T-cell (primary cell): ENCODE results near the gene CCDC38. TPM values are rescaled to one million over a fixed set of nuclear protein-coding genes. Genes with fewer than 3 reads are reported as not detected.

Source experiments
- ATAC-seq, 4 experiments: fragments of 200-7000 bp in 3 of 4; fragments of 150-1000 bp in 1 of 4; cut with Tn5 transposase; replicated peaks in 1 of 4; 1 replicate in 3 of 4; 2 replicates in 1 of 4; pipeline ENCODE4 v1.10.0; 2021; ENCODE audit warnings: moderate library complexity in 3 of 4, mild to moderate bottlenecking in 2 of 4, moderate number of reproducible peaks in 1 of 4
- CTCF ChIA-PET, 2 donors: fragments of 300-600 bp; sonication (Branson Sonifier 250); formaldehyde crosslinking; loops; one replicate each; lab custom pipeline; 2022; ENCODE audit warnings: antibody characterized with exemption in 2 of 2; lab: Charles Lee
- POLR2A ChIA-PET, 2 donors: fragments of 300-600 bp; sonication (Branson Sonifier 250); formaldehyde crosslinking; loops; one replicate each; lab custom pipeline; 2022; ENCODE audit warnings: antibody characterized with exemption in 2 of 2; lab: Charles Lee
- DNase-seq, 35 experiments: peaks; one replicate each; pipeline versions ENCODE4 v3.0.0 to v3.0.0-alpha.2; 2013 to 2023
- H3K27ac ChIP-seq: one replicate; pipeline ENCODE4 v1.5.1; 2013; ENCODE audit warnings: low read length
- H3K27me3 ChIP-seq, 2 experiments: replicated peaks in 1 of 2; 1 replicate in 1 of 2; 2 replicates in 1 of 2; pipeline versions ENCODE4 v1.6.1 to v1.7.0; 2013; ENCODE audit warnings: low read length in 1 of 2, mixed read lengths in 1 of 2; ENCODE audit not compliant: control insufficient read depth in 2 of 2, insufficient read depth in 2 of 2; ENCODE audit errors: extremely low read depth in 1 of 2
- H3K36me3 ChIP-seq, 2 donors: 1 replicate in 1 of 2; 2 replicates in 1 of 2; pipeline versions ENCODE4 v1.6.1 to v1.7.0; 2013; ENCODE audit warnings: low read length in 1 of 2; ENCODE audit not compliant: control insufficient read depth in 2 of 2, insufficient read depth in 1 of 2; ENCODE audit errors: extremely low read depth in 1 of 2
- H3K4me1 ChIP-seq, 2 experiments: 1 replicate in 1 of 2; 2 replicates in 1 of 2; pipeline versions ENCODE4 v1.6.1 to v1.7.0; 2013; ENCODE audit warnings: low read length in 2 of 2, mixed read lengths in 1 of 2; ENCODE audit not compliant: insufficient read depth in 2 of 2, control insufficient read depth in 1 of 2; ENCODE audit errors: extremely low read depth in 1 of 2
- H3K4me3 ChIP-seq, 2 donors: 1 replicate in 1 of 2; 2 replicates in 1 of 2; pipeline versions ENCODE4 v1.5.1 to v1.7.0; 2013; ENCODE audit warnings: mild to moderate bottlenecking in 2 of 2, low read length in 1 of 2, moderate library complexity in 1 of 2; ENCODE audit not compliant: control insufficient read depth in 1 of 2; ENCODE audit errors: extremely low read depth in 1 of 2
- H3K9me3 ChIP-seq: 2 replicates; pipeline ENCODE4 v1.7.0; 2013
- H3K27ac Mint-ChIP-seq, 2 donors: one replicate each; pipeline ENCODE4 v1.8.0; 2020 to 2021; ENCODE audit warnings: mild to moderate bottlenecking in 2 of 2, mixed read lengths in 2 of 2
- H3K27me3 Mint-ChIP-seq, 2 donors: one replicate each; pipeline ENCODE4 v1.8.0; 2021 to 2022; ENCODE audit warnings: mixed read lengths in 2 of 2
- H3K36me3 Mint-ChIP-seq: one replicate; pipeline ENCODE4 v1.8.0; 2021; ENCODE audit warnings: mixed read lengths
- H3K4me1 Mint-ChIP-seq, 3 donors: one replicate each; pipeline ENCODE4 v1.8.0; 2020 to 2022; ENCODE audit warnings: mixed read lengths in 3 of 3, mild to moderate bottlenecking in 1 of 3
- H3K4me3 Mint-ChIP-seq, 3 donors: one replicate each; pipeline ENCODE4 v1.8.0; 2020 to 2022; ENCODE audit warnings: mild to moderate bottlenecking in 3 of 3, mixed read lengths in 3 of 3, moderate library complexity in 3 of 3
- H3K9me3 Mint-ChIP-seq, 3 donors: one replicate each; pipeline ENCODE4 v1.8.0; 2020 to 2022; ENCODE audit warnings: mixed read lengths in 3 of 3
- WGBS: methylation state at CpG from one replicate; pipeline ENCODE4 v1.1.5; 2013; ENCODE audit warnings: missing lambda C conversion rate; ENCODE audit not compliant: insufficient coverage; 5-methylcytosine and 5-hydroxymethylcytosine counted together
- total RNA-seq, 35 experiments: library from RNA in 6 of 35; stranded (reverse) in 6 of 35; fragments of 120-200 nt in 1 of 35; gene quantifications; one replicate each; pipeline versions ENCODE4 v1.2.1 to v1.2.4 and lab custom pipeline; 2013 to 2026

Gene CCDC38
- total RNA-seq, 5 donors from 2014 or later (not counting 1 experiment from before 2014, with no cell fraction given) = 0.14 to 1.4 (median 0.49) TPM; not detected in 2

GRCh38 chr12:95956557-95957145 is 14.2 kb upstream of the CCDC38 start:
- Histone ChIP-seq H3K36me3 (no peaks in the 10 kb centered on the region), H3K4me1 (no peaks in the 10 kb centered on the region), H3K9me3 (no peaks in the 10 kb centered on the region), H3K4me3 (no peak overlapping the region), H3K27me3 (no peaks in the 10 kb centered on the region), H3K27ac (no peak overlapping the region)
- 92% methylated on average over 25 of the region's 27 CpGs for WGBS
- DNase-seq = no peak
- no peaks in the 10 kb centered on the region for H3K4me1 Mint-ChIP-seq
- ChIA-PET POLR2A (no interaction called here), CTCF (no interaction called here)
- H3K36me3 Mint-ChIP-seq = no peaks in the 10 kb centered on the region
- H3K4me3 Mint-ChIP-seq = no peak overlapping the region
- no peaks in the 10 kb centered on the region for H3K9me3 Mint-ChIP-seq
- no peak overlapping the region for H3K27ac Mint-ChIP-seq
- H3K27me3 Mint-ChIP-seq = peaks cover 0 to 2% of the 10 kb centered on the region in 2 donors
- no peak for ATAC-seq

- Mint-ChIP-seq H3K4me3 (no peak overlapping the region), H3K27ac (no peak overlapping the region), H3K27me3 (peaks cover 0 to 9% of the 10 kb centered on the region in 2 donors), H3K4me1 (no peaks in the 10 kb centered on the region), H3K9me3 (peaks cover 0 to 4% (median 0%) of the 10 kb centered on the region in 3 donors), H3K36me3 (no peaks in the 10 kb centered on the region)
- ATAC-seq = no peak
- CTCF ChIA-PET = interaction anchor here in 1 of 2 donors (0.9 kb wide), 2 partner anchors 14 to 36 kb away, joined by 3 to 7 read pairs; no protein-coding TSS in a partner anchor
- Histone ChIP-seq H3K27ac (no peak overlapping the region), H3K9me3 (no peaks in the 10 kb centered on the region), H3K27me3 (no peaks in the 10 kb centered on the region), H3K4me1 (no peaks in the 10 kb centered on the region), H3K4me3 (no peak overlapping the region), H3K36me3 (no peaks in the 10 kb centered on the region)
- POLR2A ChIA-PET = interaction anchor here in 1 of 2 donors (0.6 kb wide), 1 partner anchor 38 kb away, joined by 5 read pairs; no protein-coding TSS in a partner anchor
- no peak for DNase-seq
- 67% methylated on average over 2 of the region's 7 CpGs for WGBS
These were observed 13.2 kb upstream of the CCDC38 start for GRCh38 chr12:95955549-95956159.

DNA sequence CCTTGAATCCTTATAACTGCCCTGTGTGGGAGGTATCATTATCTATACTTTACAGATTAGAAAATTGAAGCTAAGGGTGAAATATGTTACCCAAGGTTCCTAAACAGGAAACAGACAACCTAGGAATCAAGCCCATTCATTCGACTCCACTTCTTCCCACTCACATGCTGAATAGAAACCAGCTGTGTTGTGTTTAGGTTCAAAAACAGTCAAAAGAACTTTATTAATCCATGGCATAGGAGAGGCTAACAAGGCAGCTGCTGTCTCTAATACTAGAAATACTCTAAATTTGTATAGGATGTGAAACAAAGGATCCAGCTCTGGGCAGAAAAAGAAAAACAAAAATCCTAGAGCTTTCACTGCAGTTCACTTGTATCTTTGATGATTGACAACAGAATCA is 10.6 kb upstream of the CCDC38 start:
- no peak overlapping the region for H3K4me3 ChIP-seq
- CTCF ChIA-PET = interaction anchor here (1.2 to 1.4 kb wide), 2 partner anchors 9 to 10 kb away, joined by 3 to 5 read pairs; partner anchors contain the start of genes AMDHD1 (in 1 of the 2) and CCDC38 (in 1 of the 2)
- DNase-seq (no peak), ATAC-seq (no peak)
- WGBS = no CpG with 5 or more reads among the region's 1 CpG
- H3K27ac ChIP-seq = no peak overlapping the region
- H3K4me1 Mint-ChIP-seq = no peaks in the 10 kb centered on the region
- no peaks in the 10 kb centered on the region for H3K36me3 ChIP-seq
- H3K9me3 Mint-ChIP-seq = peaks cover 0 to 4% (median 0%) of the 10 kb centered on the region in 3 donors
- H3K27me3 Mint-ChIP-seq = peaks cover 0 to 9% of the 10 kb centered on the region in 2 donors
- no peaks in the 10 kb centered on the region for H3K4me1 ChIP-seq
- H3K27me3 ChIP-seq = no peaks in the 10 kb centered on the region
- no peak overlapping the region for H3K27ac Mint-ChIP-seq
- POLR2A ChIA-PET = no interaction called here
- no peak overlapping the region for H3K4me3 Mint-ChIP-seq
- H3K36me3 Mint-ChIP-seq = no peaks in the 10 kb centered on the region
- H3K9me3 ChIP-seq = no peaks in the 10 kb centered on the region

- Mint-ChIP-seq H3K9me3 (peaks cover 0 to 4% (median 0%) of the 10 kb centered on the region in 3 donors), H3K4me3 (no peak overlapping the region), H3K4me1 (no peaks in the 10 kb centered on the region), H3K27me3 (peaks cover 0 to 9% of the 10 kb centered on the region in 2 donors), H3K36me3 (no peaks in the 10 kb centered on the region), H3K27ac (no peak overlapping the region)
- ATAC-seq (no peak), DNase-seq (no peak)
- ChIA-PET POLR2A (no interaction called here), CTCF (interaction anchor here (0.6 to 1.4 kb wide), 3 partner anchors 9 to 898 kb away, joined by 4 to 5 read pairs (median 5); partner anchors contain the start of genes CCDC38 (in 2 of the 2) and AMDHD1 (in 1 of the 2))
- H3K27ac ChIP-seq = no peak overlapping the region
- no peak overlapping the region for H3K4me3 ChIP-seq
- H3K9me3 ChIP-seq = no peaks in the 10 kb centered on the region
- H3K4me1 ChIP-seq = no peaks in the 10 kb centered on the region
- H3K27me3 ChIP-seq = no peaks in the 10 kb centered on the region
- no peaks in the 10 kb centered on the region for H3K36me3 ChIP-seq
These were observed 9.1 kb upstream of the CCDC38 start for GRCh38 chr12:95951515-95951914.

GRCh38 chr12:95949477-95950206 is 7.2 kb upstream of the CCDC38 start:
- ChIA-PET CTCF (interaction anchor here in 1 of 2 donors (0.7 kb wide), 1 partner anchor 49 kb away, joined by 3 read pairs; no protein-coding TSS in a partner anchor), POLR2A (no interaction called here)
- no peaks in the 10 kb centered on the region for H3K9me3 ChIP-seq
- no peaks in the 10 kb centered on the region for H3K4me1 Mint-ChIP-seq
- no peaks in the 10 kb centered on the region for H3K36me3 Mint-ChIP-seq
- no peak overlapping the region for H3K4me3 Mint-ChIP-seq
- no peaks in the 10 kb centered on the region for H3K36me3 ChIP-seq
- H3K27me3 Mint-ChIP-seq = peaks cover 0 to 9% of the 10 kb centered on the region in 2 donors
- no peak overlapping the region for H3K27ac Mint-ChIP-seq
- no CpG with 5 or more reads among the region's 4 CpGs for WGBS
- H3K27ac ChIP-seq = no peak overlapping the region
- H3K4me1 ChIP-seq = no peaks in the 10 kb centered on the region
- DNase-seq (no peak), ATAC-seq (no peak)
- H3K4me3 ChIP-seq = no peak overlapping the region
- H3K27me3 ChIP-seq = no peaks in the 10 kb centered on the region
- H3K9me3 Mint-ChIP-seq = peaks cover 0 to 4% (median 0%) of the 10 kb centered on the region in 3 donors

- no peak for ATAC-seq
- WGBS = 87% methylated on average over 3 of the region's 10 CpGs
- Histone ChIP-seq H3K27me3 (no peaks in the 10 kb centered on the region), H3K27ac (no peak overlapping the region), H3K4me3 (no peak overlapping the region), H3K4me1 (peaks cover 0 to 15% of the 10 kb centered on the region in 2 experiments), H3K9me3 (no peaks in the 10 kb centered on the region), H3K36me3 (no peaks in the 10 kb centered on the region)
- no peak for DNase-seq
- POLR2A ChIA-PET = no interaction called here
- Mint-ChIP-seq H3K9me3 (no peaks in the 10 kb centered on the region), H3K27me3 (no peaks in the 10 kb centered on the region), H3K27ac (peak overlapping the region in 1 of 2 donors; percentile 73), H3K4me3 (peak overlapping the region; percentile 91 to 96 (median 94)), H3K36me3 (no peaks in the 10 kb centered on the region), H3K4me1 (peaks cover 5 to 12% (median 9%) of the 10 kb centered on the region in 3 donors)
- CTCF ChIA-PET = interaction anchor here (0.9 to 3.4 kb wide), 6 partner anchors 9 to 573 kb away, joined by 3 to 16 read pairs (median 4); no protein-coding TSS in a partner anchor
These were observed 1.8 kb upstream of the CCDC38 start for GRCh38 chr12:95944108-95944704.
